H9 (cell line): Measurements from ENCODE around the gene ANKRD13B. TPM values are rescaled to one million over a fixed set of nuclear protein-coding genes. Genes with fewer than 3 reads are reported as not detected.

Experiments
- DNase-seq: peaks from one replicate; pipeline ENCODE4 v3.0.0-alpha.2; 2017
- H2AFZ ChIP-seq: one replicate; pipeline ENCODE4 v1.6.1; 2013; ENCODE audit warnings: mild to moderate bottlenecking, low read length, control low read depth, moderate library complexity
- H2AK5ac ChIP-seq: 2 replicates; pipeline ENCODE4 v1.6.1; 2013; ENCODE audit warnings: low read length, control low read depth, mixed read lengths; ENCODE audit not compliant: insufficient read length
- H2BK120ac ChIP-seq: one replicate; pipeline ENCODE4 v1.6.1; 2013; ENCODE audit warnings: low read depth, mild to moderate bottlenecking, low read length, control low read depth, inconsistent platforms; ENCODE audit not compliant: poor library complexity, severe bottlenecking
- H2BK12ac ChIP-seq: 2 replicates; pipeline ENCODE4 v1.6.1; 2013; ENCODE audit warnings: low read length, control low read depth, mixed read lengths, low read depth; ENCODE audit not compliant: insufficient read length
- H2BK15ac ChIP-seq: 2 replicates; pipeline ENCODE4 v1.6.1; 2013; ENCODE audit warnings: low read depth, low read length, control low read depth
- H2BK20ac ChIP-seq: one replicate; pipeline ENCODE4 v1.6.1; 2013; ENCODE audit warnings: low read depth, mild to moderate bottlenecking, low read length, control low read depth, inconsistent platforms; ENCODE audit not compliant: poor library complexity, severe bottlenecking
- H2BK5ac ChIP-seq: 2 replicates; pipeline ENCODE4 v1.6.1; 2013; ENCODE audit warnings: low read length, control low read depth, mixed read lengths; ENCODE audit not compliant: insufficient read length
- H3K14ac ChIP-seq: 2 replicates; pipeline ENCODE4 v1.6.1; 2013; ENCODE audit warnings: low read length, control low read depth; ENCODE audit not compliant: insufficient read depth
- H3K18ac ChIP-seq: 2 replicates; pipeline ENCODE4 v1.6.1; 2013; ENCODE audit warnings: low read depth, mild to moderate bottlenecking, mixed read lengths, low read length, control low read depth; ENCODE audit not compliant: insufficient read length
- H3K23ac ChIP-seq: 2 replicates; pipeline ENCODE4 v1.6.1; 2013; ENCODE audit warnings: low read length, control low read depth, mixed read lengths, low read depth; ENCODE audit not compliant: insufficient read length
- H3K23me2 ChIP-seq: 2 replicates; pipeline ENCODE4 v1.6.1; 2013; ENCODE audit warnings: low read depth, mild to moderate bottlenecking, mixed read lengths, low read length, control low read depth; ENCODE audit not compliant: insufficient read length, poor library complexity, severe bottlenecking
- H3K27ac ChIP-seq: 2 replicates; pipeline ENCODE4 v1.5.1; 2013; ENCODE audit warnings: low read length, control low read depth, mixed read lengths, low read depth; ENCODE audit not compliant: insufficient read length
- H3K27me3 ChIP-seq: 2 replicates; pipeline ENCODE4 v1.6.1; 2013; ENCODE audit warnings: low read length, control low read depth, inconsistent platforms; ENCODE audit not compliant: insufficient read depth
- H3K4ac ChIP-seq: 2 replicates; pipeline ENCODE4 v1.6.1; 2013; ENCODE audit warnings: low read depth, mild to moderate bottlenecking, control low read depth, inconsistent platforms, low read length, moderate library complexity
- H3K4me1 ChIP-seq: 2 replicates; pipeline ENCODE4 v1.6.1; 2013; ENCODE audit warnings: low read length, control low read depth, inconsistent platforms; ENCODE audit not compliant: insufficient read depth
- H3K4me2 ChIP-seq: 2 replicates; pipeline ENCODE4 v1.6.1; 2013; ENCODE audit warnings: low read length, control low read depth, mixed read lengths; ENCODE audit not compliant: insufficient read length, insufficient read depth
- H3K56ac ChIP-seq: 2 replicates; pipeline ENCODE4 v1.6.1; 2013; ENCODE audit warnings: low read depth, mild to moderate bottlenecking, mixed read lengths, low read length, control low read depth; ENCODE audit not compliant: insufficient read length
- H3K79me1 ChIP-seq: 2 replicates; pipeline ENCODE4 v1.6.1; 2013; ENCODE audit warnings: low read depth, mild to moderate bottlenecking, moderate library complexity, low read length, control low read depth, inconsistent platforms; ENCODE audit not compliant: insufficient read depth, poor library complexity, severe bottlenecking
- H3K79me2 ChIP-seq: 2 replicates; pipeline ENCODE4 v1.6.1; 2013; ENCODE audit warnings: low read length, control low read depth, inconsistent platforms; ENCODE audit not compliant: insufficient read depth
- H3K9ac ChIP-seq: 2 replicates; pipeline ENCODE4 v1.6.1; 2013; ENCODE audit warnings: low read length, control low read depth, mixed read lengths; ENCODE audit not compliant: insufficient read length; ENCODE audit errors: extremely low read depth
- H3K9me3 ChIP-seq: one replicate; pipeline ENCODE4 v1.6.1; 2013; ENCODE audit warnings: low read depth, low read length, inconsistent platforms; ENCODE audit not compliant: control insufficient read depth
- H3T11ph ChIP-seq: one replicate; pipeline ENCODE4 v1.6.1; 2013; ENCODE audit warnings: mild to moderate bottlenecking, low read length, control low read depth, inconsistent platforms
- H4K20me1 ChIP-seq: one replicate; pipeline ENCODE4 v1.6.1; 2013; ENCODE audit not compliant: control insufficient read depth, insufficient read length, insufficient read depth
- H4K5ac ChIP-seq: 2 replicates; pipeline ENCODE4 v1.6.1; 2013; ENCODE audit warnings: low read depth, mild to moderate bottlenecking, mixed read lengths, low read length, control low read depth; ENCODE audit not compliant: insufficient read length
- H4K8ac ChIP-seq: replicated peaks from 2 replicates; pipeline ENCODE4 v1.6.1; 2013; ENCODE audit warnings: low read length, control low read depth, mixed read lengths, low read depth; ENCODE audit not compliant: insufficient read length
- H4K91ac ChIP-seq: 2 replicates; pipeline ENCODE4 v1.6.1; 2013; ENCODE audit warnings: low read depth, mild to moderate bottlenecking, moderate library complexity, mixed read lengths, low read length, control low read depth; ENCODE audit not compliant: insufficient read length
- H3K27ac Mint-ChIP-seq, 3 experiments: 2 replicates in 2 of 3; 3 replicates in 1 of 3; pipeline ENCODE4 v1.8.0; 2020 to 2021; ENCODE audit warnings: mixed read lengths in 3 of 3, mild to moderate bottlenecking in 1 of 3, moderate library complexity in 1 of 3
- H3K27me3 Mint-ChIP-seq: 2 replicates; pipeline ENCODE4 v1.8.0; 2021; ENCODE audit warnings: low read depth, mild to moderate bottlenecking, moderate library complexity, mixed read lengths
- H3K36me3 Mint-ChIP-seq, 3 experiments: 2 replicates in 2 of 3; 3 replicates in 1 of 3; pipeline ENCODE4 v1.8.0; 2020 to 2021; ENCODE audit warnings: low read depth in 3 of 3, mixed read lengths in 3 of 3; ENCODE audit not compliant: insufficient read depth in 1 of 3
- H3K4me1 Mint-ChIP-seq, 2 experiments: 2 replicates each; pipeline ENCODE4 v1.8.0; 2020; ENCODE audit warnings: mixed read lengths in 2 of 2
- H3K4me3 Mint-ChIP-seq, 2 experiments: 2 replicates in 1 of 2; 3 replicates in 1 of 2; pipeline ENCODE4 v1.8.0; 2020 to 2021; ENCODE audit warnings: mild to moderate bottlenecking in 2 of 2, mixed read lengths in 2 of 2, moderate library complexity in 1 of 2
- H3K9me3 Mint-ChIP-seq, 2 experiments: 2 replicates in 1 of 2; 3 replicates in 1 of 2; pipeline ENCODE4 v1.8.0; 2020; ENCODE audit warnings: mild to moderate bottlenecking in 2 of 2, mixed read lengths in 2 of 2, moderate library complexity in 1 of 2
- CTCF ChIP-seq: fragments of 200-600 bp; sonication (generic); conservative IDR thresholded peaks from 3 replicates; pipeline ENCODE4 v1.8.0; 2021; ENCODE audit warnings: antibody characterized with exemption, mild to moderate bottlenecking
- WGBS: extraction: QIAGEN DNeasy Blood & Tissue Kit; methylation state at CpG from one replicate; pipeline ENCODE4 v1.1.7; 2013; ENCODE audit warnings: missing lambda C conversion rate, low lambda C conversion rate, mixed read lengths; ENCODE audit not compliant: insufficient read length; ENCODE audit errors: extremely low coverage; 5-methylcytosine and 5-hydroxymethylcytosine counted together
- total RNA-seq: library from RNA; stranded (reverse); gene quantifications from 2 replicates; pipeline ENCODE4 v1.2.1, GENCODE V29; 2021

The ANKRD13B gene
- total RNA-seq, 1 experiment from 2014 or later = 24.2 TPM

- Histone ChIP-seq H4K8ac (no peak overlapping the region), H3K23ac (no peak overlapping the region), H3K23me2 (no peaks in the 10 kb centered on the region), H4K20me1 (no peaks in the 10 kb centered on the region), H3K18ac (no peak overlapping the region), H3K27ac (no peak overlapping the region), H3K4ac (no peak overlapping the region), H3K4me2 (no peak overlapping the region), H3K56ac (no peak overlapping the region), H4K5ac (no peak overlapping the region), H3K27me3 (peaks cover 2% of the 10 kb centered on the region; the same call in 1 of the 2 replicates), H3K79me2 (no peaks in the 10 kb centered on the region), H2BK120ac (no peak overlapping the region), H2AK5ac (no peak overlapping the region), H3K14ac (no peak overlapping the region), H2BK5ac (no peak overlapping the region), H2AFZ (no peak overlapping the region), H2BK12ac (no peak overlapping the region), H3K9ac (no peak overlapping the region), H2BK20ac (no peak overlapping the region), H3K9me3 (no peaks in the 10 kb centered on the region), H2BK15ac (no peak overlapping the region), H3K4me1 (no peaks in the 10 kb centered on the region), H3K79me1 (no peaks in the 10 kb centered on the region), H4K91ac (no peak overlapping the region), H3T11ph (no peak overlapping the region)
- Mint-ChIP-seq H3K27me3 (peaks cover 24% of the 10 kb centered on the region), H3K4me1 (no peaks in the 10 kb centered on the region), H3K27ac (no peak overlapping the region), H3K36me3 (no peaks in the 10 kb centered on the region), H3K9me3 (no peaks in the 10 kb centered on the region), H3K4me3 (no peak overlapping the region)
- TF ChIP-seq CTCF = no peak
- DNase-seq = no peak
- no CpG with 5 or more reads among the region's 6 CpGs for WGBS
These were observed 32.6 kb upstream of the ANKRD13B start for GRCh38 chr17:29560316-29560715.
